Mucosa of rectum (tissue), 2 donors: ENCODE data around the gene LAMA2.
"Not testable (repeated sequence)": the region's sequence is repeated elsewhere in the genome, so short reads cannot be mapped to it uniquely, and the experiment has no call there.

Experiments used
- H3K27ac ChIP-seq, 2 donors: one replicate each; pipeline ENCODE4 v1.7.0; 2013; ENCODE audit warnings: inconsistent platforms in 2 of 2, low read depth in 2 of 2, low read length in 2 of 2
- H3K27me3 ChIP-seq, 2 donors: one replicate each; pipeline ENCODE4 v1.7.0; 2013; ENCODE audit warnings: low read length in 2 of 2; ENCODE audit not compliant: control insufficient read depth in 2 of 2, insufficient read depth in 2 of 2
- H3K36me3 ChIP-seq, 2 donors: one replicate each; pipeline ENCODE4 v1.7.0; 2013; ENCODE audit warnings: low read length in 2 of 2; ENCODE audit not compliant: control insufficient read depth in 2 of 2, insufficient read depth in 2 of 2
- H3K4me1 ChIP-seq, 2 donors: one replicate each; pipeline ENCODE4 v1.7.0; 2013; ENCODE audit warnings: low read length in 2 of 2, mild to moderate bottlenecking in 1 of 2; ENCODE audit not compliant: control insufficient read depth in 2 of 2, insufficient read depth in 2 of 2
- H3K4me3 ChIP-seq, 2 donors: one replicate each; pipeline ENCODE4 v1.7.0; 2013; ENCODE audit warnings: low read length in 2 of 2
- H3K9ac ChIP-seq, 2 donors: one replicate each; pipeline ENCODE4 v1.7.0; 2013; ENCODE audit warnings: low read length in 2 of 2, low read depth in 1 of 2, mild to moderate bottlenecking in 1 of 2
- H3K9me3 ChIP-seq, 2 donors: one replicate each; pipeline ENCODE4 v1.7.0; 2013; ENCODE audit warnings: low read length in 2 of 2; ENCODE audit not compliant: control insufficient read depth in 2 of 2
- donor health status: healthy.
- donor health status: Normal muscosa, but diverticular disease.

LAMA2 gene

GRCh38 chr6:129055796-129056195 lies 172.9 kb downstream of the LAMA2 start:
- no peaks in the 10 kb centered on the region for H3K36me3 ChIP-seq
- no peak overlapping the region for H3K4me3 ChIP-seq
- H3K4me1 ChIP-seq, result no peaks in the 10 kb centered on the region
- H3K27ac ChIP-seq, result no peak overlapping the region
- no peaks in the 10 kb centered on the region for H3K27me3 ChIP-seq
- H3K9ac ChIP-seq, result no peak overlapping the region
- no peaks in the 10 kb centered on the region for H3K9me3 ChIP-seq

- Histone ChIP-seq H3K9ac (no peak overlapping the region), H3K36me3 (no peaks in the 10 kb centered on the region), H3K9me3 (no peaks in the 10 kb centered on the region), H3K27ac (no peak overlapping the region), H3K27me3 (no peaks in the 10 kb centered on the region), H3K4me1 (no peaks in the 10 kb centered on the region), H3K4me3 (no peak overlapping the region)
These were observed 176.7 kb downstream of the LAMA2 start for GRCh38 chr6:129059650-129060049.

DNA sequence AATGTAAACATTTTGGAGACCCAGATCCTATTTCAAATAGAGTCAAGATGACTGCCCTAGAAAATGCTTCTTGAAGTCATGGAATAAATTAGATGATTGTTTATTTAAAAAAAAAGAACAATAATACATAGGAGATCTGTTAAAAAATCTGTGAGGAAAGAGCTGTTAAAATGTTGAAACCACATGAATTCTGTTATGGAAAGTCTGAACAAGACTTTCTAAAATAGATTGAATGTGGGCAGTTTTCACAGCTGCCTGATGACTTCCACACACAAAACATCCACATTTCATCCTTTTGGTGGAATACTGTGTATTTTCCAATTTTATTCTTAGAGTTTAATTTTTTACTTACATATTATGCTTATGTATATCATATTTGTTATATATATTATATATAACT lies 186.1 kb downstream of the LAMA2 start:
- no peaks in the 10 kb centered on the region for H3K36me3 ChIP-seq
- no peak overlapping the region for H3K4me3 ChIP-seq
- no peak overlapping the region for H3K27ac ChIP-seq
- H3K9me3 ChIP-seq, result no peaks in the 10 kb centered on the region
- H3K9ac ChIP-seq, result no peak overlapping the region
- H3K27me3 ChIP-seq, result no peaks in the 10 kb centered on the region
- H3K4me1 ChIP-seq, result no peaks in the 10 kb centered on the region

DNA sequence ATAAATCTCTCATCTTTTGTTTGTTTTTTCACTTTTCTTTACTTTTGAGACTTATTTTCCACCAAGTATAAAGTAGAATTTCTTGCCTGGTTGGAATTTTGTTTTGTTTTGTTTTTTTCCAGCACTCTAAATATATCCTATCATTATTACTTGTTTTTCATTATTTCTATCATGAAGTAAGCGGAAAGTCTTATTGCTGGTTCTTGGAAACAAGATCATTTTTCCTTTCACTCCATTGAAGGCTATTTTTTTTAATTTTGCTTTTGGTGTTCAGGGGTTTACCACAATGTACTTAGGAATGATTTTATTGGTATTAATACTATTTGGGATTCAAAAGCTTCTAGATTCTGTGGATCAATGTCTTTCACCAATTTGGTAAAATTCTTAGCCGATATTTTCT lies 190.1 kb downstream of the LAMA2 start:
- H3K4me1 ChIP-seq, result no peaks in the 10 kb centered on the region
- no peaks in the 10 kb centered on the region for H3K36me3 ChIP-seq
- no peak overlapping the region for H3K9ac ChIP-seq
- H3K27me3 ChIP-seq, result no peaks in the 10 kb centered on the region
- no peaks in the 10 kb centered on the region for H3K9me3 ChIP-seq
- H3K4me3 ChIP-seq, result no peak overlapping the region
- H3K27ac ChIP-seq, result no peak overlapping the region

DNA sequence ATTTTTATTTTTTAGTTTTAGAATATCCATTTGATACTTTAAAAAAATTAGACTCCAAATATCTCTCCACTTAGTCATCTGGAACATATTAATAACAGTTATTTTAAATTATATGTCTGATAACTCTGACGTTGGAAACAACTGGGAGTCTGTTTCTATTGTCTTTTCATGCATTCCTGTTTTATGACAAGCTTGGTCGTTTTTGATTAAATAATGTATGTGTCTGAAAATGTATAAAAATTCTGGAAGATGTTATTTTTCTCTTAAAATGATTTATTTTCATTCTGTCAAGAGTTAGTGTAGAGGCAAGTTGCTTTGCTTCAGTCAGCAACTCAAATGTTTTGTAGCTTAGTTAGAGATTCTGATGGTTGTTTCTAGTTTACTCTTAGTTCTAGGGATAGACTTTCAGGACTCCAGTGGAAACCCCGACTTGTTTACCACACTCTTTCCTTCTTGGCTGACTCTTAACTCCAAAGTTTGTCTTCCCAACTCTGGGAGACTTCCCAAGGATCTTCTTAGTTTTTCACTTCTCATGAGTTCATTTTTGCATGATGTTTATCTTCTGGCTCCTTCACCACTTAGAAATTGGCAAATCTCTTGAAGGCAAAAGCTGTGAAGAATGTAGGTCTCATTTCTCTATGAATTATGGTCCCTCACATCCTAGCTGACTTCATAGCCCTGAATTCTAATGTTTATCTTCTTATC lies 190.9 kb downstream of the LAMA2 start:
- no peaks in the 10 kb centered on the region for H3K27me3 ChIP-seq
- no peaks in the 10 kb centered on the region for H3K4me1 ChIP-seq
- H3K4me3 ChIP-seq, result no peak overlapping the region
- no peaks in the 10 kb centered on the region for H3K36me3 ChIP-seq
- no peak overlapping the region for H3K27ac ChIP-seq
- H3K9me3 ChIP-seq, result no peaks in the 10 kb centered on the region
- no peak overlapping the region for H3K9ac ChIP-seq

DNA sequence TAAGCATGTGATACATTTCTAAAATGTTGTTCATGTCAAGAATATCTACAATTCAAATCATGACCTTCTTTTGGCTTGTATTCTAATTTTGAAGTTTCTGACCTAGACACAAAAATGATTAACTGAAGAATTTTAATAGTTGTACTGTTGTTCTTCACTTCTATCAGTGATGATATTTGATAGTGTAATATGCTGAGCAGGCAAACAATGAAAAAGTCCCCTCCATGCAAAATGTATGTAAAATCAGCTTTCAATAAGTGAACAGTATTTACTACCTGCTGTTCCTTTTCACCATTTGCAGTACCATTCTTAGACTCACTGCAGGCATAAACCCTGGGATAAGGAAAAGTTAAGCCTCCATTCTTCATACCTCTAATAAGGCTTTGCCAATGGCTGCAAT lies 201.5 kb downstream of the LAMA2 start:
- H3K9me3 ChIP-seq, result no peaks in the 10 kb centered on the region
- no peak overlapping the region for H3K9ac ChIP-seq
- H3K27me3 ChIP-seq, result no peaks in the 10 kb centered on the region
- H3K4me3 ChIP-seq, result no peak overlapping the region
- no peaks in the 10 kb centered on the region for H3K36me3 ChIP-seq
- H3K27ac ChIP-seq, result no peak overlapping the region
- H3K4me1 ChIP-seq, result no peaks in the 10 kb centered on the region

- H3K36me3 ChIP-seq, H3K4me3 ChIP-seq, H3K27ac ChIP-seq, H3K9ac ChIP-seq, H3K27me3 ChIP-seq, H3K9me3 ChIP-seq, H3K4me1 ChIP-seq: not testable (repeated sequence)
These were observed 205.5 kb downstream of the LAMA2 start for GRCh38 chr6:129088481-129088880.

DNA sequence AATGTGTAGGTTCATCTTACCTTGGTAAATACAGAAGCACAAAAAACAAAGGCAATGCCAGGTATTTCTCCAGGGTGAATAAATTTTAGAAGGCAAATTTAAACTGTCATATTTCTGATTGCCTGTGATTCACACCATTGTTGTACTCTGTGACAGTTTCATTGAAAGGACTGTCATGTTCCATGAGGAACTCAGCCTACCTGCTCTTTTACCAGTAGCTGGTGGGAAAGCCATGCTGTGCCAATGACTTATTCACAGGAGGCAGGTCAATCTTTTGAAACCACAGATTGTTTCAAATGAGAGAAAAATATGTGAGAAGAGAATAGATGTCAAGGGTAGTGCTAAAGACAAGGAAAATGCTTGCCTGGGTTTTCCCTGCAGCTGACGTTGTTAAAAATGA lies 206.4 kb downstream of the LAMA2 start:
- Histone ChIP-seq H3K27ac (no peak overlapping the region), H3K9ac (no peak overlapping the region), H3K4me3 (no peak overlapping the region), H3K27me3 (no peaks in the 10 kb centered on the region), H3K9me3 (no peaks in the 10 kb centered on the region), H3K4me1 (no peaks in the 10 kb centered on the region), H3K36me3 (no peaks in the 10 kb centered on the region)

- peaks cover 0 to 3% of the 10 kb centered on the region in 2 donors for H3K27me3 ChIP-seq
- H3K4me1 ChIP-seq, result no peaks in the 10 kb centered on the region
- H3K9me3 ChIP-seq, result no peaks in the 10 kb centered on the region
- H3K4me3 ChIP-seq, result no peak overlapping the region
- H3K36me3 ChIP-seq, result no peaks in the 10 kb centered on the region
- no peak overlapping the region for H3K27ac ChIP-seq
- H3K9ac ChIP-seq, result no peak overlapping the region
These were observed 211.2 kb downstream of the LAMA2 start for GRCh38 chr6:129094147-129094546.

DNA sequence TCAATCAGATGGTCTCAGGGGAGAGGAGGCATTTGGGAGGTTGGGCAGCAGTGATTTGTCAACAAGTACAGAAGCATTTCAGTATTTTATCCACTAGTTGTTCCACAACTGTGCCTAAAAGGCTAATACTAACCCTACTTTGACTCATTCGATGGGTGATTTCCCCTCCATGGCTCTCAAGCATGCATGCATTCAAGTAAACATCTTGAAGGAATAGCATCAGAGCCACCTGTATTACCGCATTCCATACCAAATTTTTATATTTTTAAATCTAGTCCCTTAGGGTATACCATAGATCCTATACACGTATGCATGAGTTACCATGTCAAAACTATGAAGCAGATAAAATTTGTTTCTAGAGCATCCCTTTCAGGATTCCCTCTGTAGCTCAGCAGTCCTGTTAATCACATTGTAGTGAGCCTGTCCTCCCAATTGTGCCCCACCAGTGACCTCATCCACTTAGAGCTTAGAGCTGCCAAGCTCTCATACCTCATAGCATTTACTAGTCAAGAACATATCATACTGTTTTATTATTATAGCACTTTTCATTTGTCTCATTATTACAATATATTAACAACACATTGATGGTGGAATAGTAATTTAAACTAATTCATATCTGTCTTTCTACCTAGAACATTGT lies 213.8 kb downstream of the LAMA2 start:
- H3K9me3 ChIP-seq, result no peaks in the 10 kb centered on the region
- no peak overlapping the region for H3K9ac ChIP-seq
- no peaks in the 10 kb centered on the region for H3K4me1 ChIP-seq
- peaks cover 0 to 3% of the 10 kb centered on the region in 2 donors for H3K27me3 ChIP-seq
- no peaks in the 10 kb centered on the region for H3K36me3 ChIP-seq
- H3K4me3 ChIP-seq, result no peak overlapping the region
- no peak overlapping the region for H3K27ac ChIP-seq
